Measurements from ENCODE around the gene POLL. TPM values are rescaled to one million over a fixed set of nuclear protein-coding genes. Genes with fewer than 3 reads are reported as not detected.

The POLL gene
- total RNA-seq, 6 experiments from 2014 or later = 19.3 to 20.9 (median 19.7) TPM

DNA sequence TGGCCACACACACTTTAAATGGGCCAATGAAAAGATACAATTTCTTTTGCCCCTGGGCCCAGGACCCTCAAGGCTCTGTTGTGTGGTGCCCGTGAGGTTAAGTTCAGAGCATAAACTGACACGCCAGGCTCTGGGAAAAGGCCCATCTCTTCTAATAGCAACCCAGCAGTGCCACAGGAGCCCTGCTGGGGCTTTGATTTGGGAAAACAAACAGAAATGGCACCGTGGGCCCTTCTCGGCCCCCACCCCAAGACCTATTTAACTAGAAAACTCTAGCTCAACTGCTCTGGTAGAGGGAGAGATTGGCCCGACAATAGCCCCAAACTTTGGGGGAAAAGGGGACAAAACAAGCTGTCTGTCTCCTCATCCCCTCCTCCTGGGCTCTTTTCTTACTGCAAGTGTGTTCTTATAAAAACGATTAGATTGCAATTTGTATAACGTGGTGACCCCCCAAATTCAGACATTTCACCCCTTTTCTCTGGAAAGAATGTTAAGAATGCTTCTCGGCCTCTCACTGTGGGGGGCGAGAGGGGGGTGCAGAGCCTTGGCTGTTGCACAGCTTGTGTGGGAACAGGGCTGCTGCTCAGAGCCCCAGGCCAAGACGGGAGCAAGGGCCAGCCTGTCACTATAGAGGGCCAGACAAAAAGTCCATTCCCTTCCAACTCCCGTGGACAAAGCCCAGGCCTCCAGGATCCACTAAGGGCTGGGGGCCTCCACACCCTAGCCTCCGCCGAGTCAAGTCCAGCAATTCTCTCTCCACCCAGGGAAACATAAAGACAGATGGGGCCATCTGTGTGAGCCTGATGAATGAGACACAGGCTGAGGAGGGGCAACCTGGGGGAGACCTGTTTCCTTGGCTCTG is 26.8 kb upstream of the POLL start:
- H3K36me3 Mint-ChIP-seq (ENCODE audit: low read depth) = peaks cover 5% of the 10 kb centered on the region; the same call in 1 of the 2 replicates
- H3K27ac Mint-ChIP-seq = no peak overlapping the region
- peaks cover 1% of the 10 kb centered on the region; the same call in 1 of the 2 replicates for H3K27me3 Mint-ChIP-seq (ENCODE audit: insufficient read depth)
- H3K4me3 Mint-ChIP-seq = no peak overlapping the region
- DNase-seq = no peak
- H3K9me3 Mint-ChIP-seq = no peaks in the 10 kb centered on the region
- TF ChIP-seq, protein P1, sequence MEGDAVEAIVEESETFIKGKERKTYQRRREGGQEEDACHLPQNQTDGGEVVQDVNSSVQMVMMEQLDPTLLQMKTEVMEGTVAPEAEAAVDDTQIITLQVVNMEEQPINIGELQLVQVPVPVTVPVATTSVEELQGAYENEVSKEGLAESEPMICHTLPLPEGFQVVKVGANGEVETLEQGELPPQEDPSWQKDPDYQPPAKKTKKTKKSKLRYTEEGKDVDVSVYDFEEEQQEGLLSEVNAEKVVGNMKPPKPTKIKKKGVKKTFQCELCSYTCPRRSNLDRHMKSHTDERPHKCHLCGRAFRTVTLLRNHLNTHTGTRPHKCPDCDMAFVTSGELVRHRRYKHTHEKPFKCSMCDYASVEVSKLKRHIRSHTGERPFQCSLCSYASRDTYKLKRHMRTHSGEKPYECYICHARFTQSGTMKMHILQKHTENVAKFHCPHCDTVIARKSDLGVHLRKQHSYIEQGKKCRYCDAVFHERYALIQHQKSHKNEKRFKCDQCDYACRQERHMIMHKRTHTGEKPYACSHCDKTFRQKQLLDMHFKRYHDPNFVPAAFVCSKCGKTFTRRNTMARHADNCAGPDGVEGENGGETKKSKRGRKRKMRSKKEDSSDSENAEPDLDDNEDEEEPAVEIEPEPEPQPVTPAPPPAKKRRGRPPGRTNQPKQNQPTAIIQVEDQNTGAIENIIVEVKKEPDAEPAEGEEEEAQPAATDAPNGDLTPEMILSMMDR (IDR thresholded peaks at IDR 0.05) = 0 out of 2 replicates have a peak, but pooled peaks have one; percentile 9
- peaks cover 10% of the 10 kb centered on the region for H3K4me1 Mint-ChIP-seq (ENCODE audit: low read depth)

DNA sequence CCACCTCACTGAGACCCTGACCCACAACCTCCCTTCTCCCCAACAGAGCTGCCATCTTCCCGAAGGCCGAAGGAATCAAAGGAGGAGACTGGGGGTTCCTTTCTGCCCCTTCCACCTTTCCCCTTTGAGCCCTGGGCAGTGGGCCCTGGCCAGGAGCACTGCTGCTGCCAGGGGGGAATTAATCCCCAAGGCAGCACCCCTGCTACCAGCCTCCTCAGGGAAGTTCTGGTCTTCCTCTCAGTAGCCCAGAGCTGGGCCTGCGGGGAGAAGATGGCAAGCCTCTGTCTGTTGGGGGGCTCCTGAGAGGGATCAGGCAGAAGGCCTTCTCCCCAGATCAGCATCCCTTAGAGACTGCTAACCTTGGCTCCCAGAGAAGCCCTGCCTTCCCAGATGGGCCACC is 25.6 kb upstream of the POLL start:
- no peak overlapping the region for H3K4me3 Mint-ChIP-seq

DNA sequence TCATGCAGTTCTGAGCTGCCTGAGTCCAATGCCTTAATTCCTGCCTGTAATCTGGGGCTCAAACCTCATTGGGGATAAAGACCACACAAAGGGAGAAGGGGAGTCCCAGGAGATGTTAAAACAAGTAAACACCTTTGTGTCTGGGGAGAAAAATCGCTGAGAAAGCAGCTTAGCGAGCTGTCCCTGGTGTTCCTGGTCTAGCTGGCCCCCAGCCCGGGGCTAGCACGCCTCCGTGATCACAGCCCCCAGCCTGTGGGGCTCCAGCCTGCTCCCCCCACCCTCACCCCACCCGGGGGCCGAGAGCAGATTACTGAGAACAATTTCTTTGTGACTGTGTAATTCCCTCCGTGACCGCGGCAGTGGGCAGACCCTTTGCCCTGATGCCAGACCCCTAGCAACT is 24.8 kb upstream of the POLL start:
- DNase-seq = no peak
- H3K27me3 Mint-ChIP-seq (ENCODE audit: insufficient read depth) = peaks cover 1% of the 10 kb centered on the region
- peaks cover 22% of the 10 kb centered on the region for H3K4me1 Mint-ChIP-seq (ENCODE audit: low read depth)
- H3K27ac Mint-ChIP-seq = no peak overlapping the region
- no peak overlapping the region for H3K4me3 Mint-ChIP-seq
- peaks cover 5% of the 10 kb centered on the region; the same call in 1 of the 2 replicates for H3K36me3 Mint-ChIP-seq (ENCODE audit: low read depth)
- no peaks in the 10 kb centered on the region for H3K9me3 Mint-ChIP-seq
- TF ChIP-seq, protein P1 (IDR thresholded peaks at IDR 0.05) = no peak

More for the DNA sequence above, 25.6 kb upstream of the POLL start:
- DNase-seq = no peak
- TF ChIP-seq, protein P1 (IDR thresholded peaks at IDR 0.05) = no peak
- Mint-ChIP-seq H3K27me3 (ENCODE audit: insufficient read depth) (peaks cover 1% of the 10 kb centered on the region; the same call in 1 of the 2 replicates), H3K4me1 (ENCODE audit: low read depth) (peaks cover 22% of the 10 kb centered on the region), H3K36me3 (ENCODE audit: low read depth) (peaks cover 5% of the 10 kb centered on the region; the same call in 1 of the 2 replicates), H3K27ac (no peak overlapping the region), H3K9me3 (no peaks in the 10 kb centered on the region)

DNA sequence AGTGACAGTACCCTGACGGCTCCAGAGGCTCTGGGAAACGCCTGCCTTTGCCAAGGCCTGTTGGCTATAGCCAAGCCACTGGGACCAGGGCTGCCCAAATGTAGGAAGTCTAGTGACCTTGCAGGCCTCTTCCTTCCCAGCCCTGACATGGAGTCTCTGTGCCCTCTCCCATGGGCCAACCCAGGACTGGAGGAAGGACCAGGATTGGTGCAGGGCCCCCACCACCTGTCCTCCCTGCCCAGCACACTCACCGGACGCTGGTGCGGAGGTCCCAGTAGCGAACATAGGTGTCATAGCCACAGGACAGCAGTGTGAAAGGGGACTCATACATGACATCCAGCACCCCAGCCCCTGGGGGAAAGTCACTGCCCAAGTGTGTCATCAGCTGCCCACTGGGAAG is 24.0 kb upstream of the POLL start:
- Mint-ChIP-seq H3K4me3 (no peak overlapping the region), H3K9me3 (no peaks in the 10 kb centered on the region), H3K27ac (no peak overlapping the region; the same call in 1 of the 2 replicates), H3K4me1 (ENCODE audit: low read depth) (peaks cover 22% of the 10 kb centered on the region), H3K36me3 (ENCODE audit: low read depth) (peaks cover 5% of the 10 kb centered on the region; the same call in 1 of the 2 replicates), H3K27me3 (ENCODE audit: insufficient read depth) (peaks cover 1% of the 10 kb centered on the region)
- no peak for DNase-seq
- TF ChIP-seq, protein P1 (IDR thresholded peaks at IDR 0.05) = no peak

DNA sequence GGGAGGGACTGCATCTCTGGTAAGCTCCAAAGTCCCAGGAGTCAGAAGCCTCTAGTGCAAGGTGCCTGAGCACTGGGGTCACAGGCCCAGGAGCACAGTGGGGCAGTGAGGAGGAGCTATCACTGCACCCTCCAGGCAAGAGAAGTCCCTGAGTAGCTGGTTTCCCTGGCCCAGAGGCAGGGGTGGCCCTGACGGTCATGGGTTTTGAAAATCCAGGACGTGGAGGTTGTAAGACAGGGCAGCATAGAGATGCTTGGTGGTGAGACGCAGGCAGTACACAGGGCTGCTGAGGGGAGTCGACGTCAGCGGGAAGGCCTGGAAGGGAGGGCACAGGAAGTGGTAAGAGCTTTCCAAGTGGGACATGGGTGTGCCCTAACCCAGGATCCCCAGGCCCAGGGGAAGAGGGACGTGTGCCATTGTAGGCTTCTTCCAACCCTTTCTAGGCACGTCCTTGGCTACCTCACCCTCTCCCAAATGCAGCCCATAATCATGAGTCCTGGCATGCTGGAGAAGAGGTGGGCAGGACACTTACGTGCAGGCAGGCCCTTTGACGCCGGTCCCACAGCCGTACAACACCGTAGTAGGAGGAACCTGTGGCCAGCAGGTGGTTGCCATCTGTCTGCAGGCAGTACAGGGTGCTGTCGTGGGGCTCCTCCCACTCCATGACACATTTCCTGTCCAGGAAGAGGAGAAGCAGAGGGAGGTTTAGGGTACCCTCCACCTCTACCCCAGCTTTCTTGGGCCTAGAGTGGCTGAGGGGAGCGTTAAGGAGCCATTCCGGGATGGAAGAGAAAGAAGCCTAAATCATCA is 23.2 kb upstream of the POLL start:
- Mint-ChIP-seq H3K27me3 (ENCODE audit: insufficient read depth) (peaks cover 4% of the 10 kb centered on the region), H3K27ac (peak overlapping the region; percentile 48), H3K9me3 (no peaks in the 10 kb centered on the region), H3K36me3 (ENCODE audit: low read depth) (peaks cover 13% of the 10 kb centered on the region; the same call in 1 of the 2 replicates), H3K4me1 (ENCODE audit: low read depth) (peaks cover 22% of the 10 kb centered on the region), H3K4me3 (no peak overlapping the region)
- DNase-seq = no peak
- TF ChIP-seq, protein P1 (IDR thresholded peaks at IDR 0.05) = no peak

Measured in HFFc6 (cell line).